Activated CD4-positive, alpha-beta T cell treated with anti-CD3 and anti-CD28 coated beads for 1 hour (primary cell): Measurements from ENCODE around the gene NRL.

Source experiments
- DNase-seq: peaks from one replicate; pipeline ENCODE4 v3.0.0-alpha.2; 2020

NRL gene

DNA sequence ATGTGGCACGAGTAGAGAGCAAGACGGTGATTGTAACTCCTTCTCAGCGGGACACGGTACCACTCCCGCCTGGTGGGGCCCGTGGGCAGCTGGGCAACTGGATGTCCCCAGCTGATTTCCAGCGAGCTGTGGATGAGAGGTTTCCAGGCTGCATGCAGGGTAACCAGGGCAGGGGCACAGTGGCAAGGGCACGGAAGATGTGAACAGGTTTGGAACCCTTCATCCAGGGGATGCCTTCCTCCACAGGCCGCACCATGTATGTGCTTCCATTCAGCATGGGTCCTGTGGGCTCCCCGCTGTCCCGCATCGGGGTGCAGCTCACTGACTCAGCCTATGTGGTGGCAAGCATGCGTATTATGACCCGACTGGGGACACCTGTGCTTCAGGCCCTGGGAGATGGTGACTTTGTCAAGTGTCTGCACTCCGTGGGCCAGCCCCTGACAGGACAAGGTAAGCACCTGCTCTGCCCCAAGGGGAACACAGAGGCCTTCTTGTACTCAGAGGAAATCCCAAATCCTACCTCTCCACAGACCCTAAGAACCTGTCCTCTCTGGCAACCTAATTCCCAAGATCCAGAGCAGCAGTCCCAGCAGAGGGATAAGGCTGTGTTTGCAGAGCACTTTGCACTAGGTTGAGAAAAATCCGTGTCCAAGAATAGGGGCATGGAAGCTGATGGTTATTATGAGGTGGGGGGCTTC is 16.4 kb downstream of the NRL start:
- DNase-seq = no peak

DNA sequence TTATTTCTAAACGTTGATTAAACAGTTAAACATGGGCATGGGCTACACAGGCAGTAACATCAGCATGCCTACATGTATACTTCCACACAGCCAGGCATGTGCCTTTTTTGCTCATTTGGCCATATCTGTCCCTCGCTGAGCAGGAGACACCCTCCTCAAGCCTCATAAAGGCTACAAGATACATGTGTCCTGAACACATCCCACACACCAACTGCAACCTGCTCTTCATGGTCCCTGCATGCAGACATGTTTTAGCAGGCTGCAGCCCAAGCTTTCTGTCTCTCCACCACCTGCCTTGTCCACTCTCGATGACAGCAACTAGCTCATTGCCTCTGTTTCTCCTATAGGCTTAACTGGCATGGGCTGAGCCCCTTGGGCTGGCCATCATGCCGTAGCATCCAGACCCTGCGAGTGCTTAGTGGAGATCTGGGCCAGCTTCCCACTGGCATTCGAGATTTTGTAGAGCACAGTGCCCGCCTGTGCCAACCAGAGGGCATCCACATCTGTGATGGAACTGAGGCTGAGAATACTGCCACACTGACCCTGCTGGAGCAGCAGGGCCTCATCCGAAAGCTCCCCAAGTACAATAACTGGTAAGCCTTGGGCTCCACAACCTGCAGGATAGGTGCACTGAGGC is 18.1 kb downstream of the NRL start:
- no peak for DNase-seq

DNA sequence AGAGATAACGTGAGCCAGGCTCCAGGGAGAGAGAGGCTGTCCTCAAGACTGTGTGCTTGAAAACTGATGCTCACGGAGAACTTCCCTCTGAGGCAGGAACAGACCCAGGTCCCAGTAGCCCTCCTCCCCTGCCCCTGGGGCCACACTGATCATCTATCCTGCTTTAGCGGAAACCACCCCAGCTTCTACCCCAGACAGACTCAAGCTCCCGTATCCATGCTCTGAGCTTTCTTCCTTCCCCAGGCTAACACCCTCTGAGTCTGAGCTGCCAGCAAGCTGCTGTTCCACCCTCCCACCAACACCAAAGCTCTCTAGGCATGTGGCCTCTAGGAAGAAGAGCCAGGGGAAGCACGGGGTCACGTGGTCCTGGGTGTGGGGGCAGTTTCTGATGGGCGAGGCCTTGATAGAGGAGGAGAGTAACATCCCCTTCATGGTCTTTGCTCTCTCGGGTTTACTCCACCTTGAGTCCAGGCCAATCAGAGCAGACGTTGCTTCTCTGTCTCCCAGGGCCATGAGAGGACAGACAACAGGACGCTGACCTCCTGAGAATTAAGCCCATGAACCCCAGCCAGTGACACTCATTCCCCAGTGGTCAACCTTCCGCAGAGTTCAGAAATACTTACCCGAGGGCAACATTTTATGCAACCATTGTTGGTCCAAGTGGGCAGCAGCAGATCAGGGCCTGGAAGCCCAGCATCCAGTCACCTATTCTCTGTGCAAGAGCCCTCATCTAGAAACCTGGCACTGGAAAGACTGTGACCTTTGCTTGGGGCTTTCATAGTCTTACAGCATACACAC is 19.3 kb downstream of the NRL start:
- DNase-seq = no peak

DNA sequence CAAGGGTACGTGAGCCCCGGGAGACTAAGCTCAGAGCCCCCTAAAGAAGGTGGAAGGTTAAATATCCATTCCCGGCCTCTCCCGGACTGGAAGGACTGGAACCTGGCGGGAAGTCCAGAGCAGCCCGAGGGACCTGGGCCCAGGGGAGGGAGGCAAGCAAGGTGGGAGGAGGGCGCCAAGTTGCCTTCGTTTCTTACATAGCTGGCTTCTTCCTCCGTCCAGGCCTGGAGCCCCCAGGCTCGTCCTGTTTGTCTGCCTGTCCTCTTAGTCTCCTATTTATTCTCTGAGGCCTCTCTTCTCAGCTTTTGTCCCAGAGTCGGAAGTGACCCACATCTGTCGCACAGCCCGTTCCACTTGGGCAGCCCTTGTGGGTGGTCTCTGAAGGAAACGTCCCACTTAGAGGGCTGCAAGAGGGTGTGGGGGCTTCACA is 19.9 kb downstream of the NRL start:
- no peak for DNase-seq

- DNase-seq = peak; percentile 68
Observed at GRCh38 chr14:24093901-24094840, 20.6 kb downstream of the NRL start, which contains the start of gene PCK2. TSS of gene PCK2 (plus strand) at chr14:24094311. CDS start at chr14:24094406, 95 bp downstream.

DNA sequence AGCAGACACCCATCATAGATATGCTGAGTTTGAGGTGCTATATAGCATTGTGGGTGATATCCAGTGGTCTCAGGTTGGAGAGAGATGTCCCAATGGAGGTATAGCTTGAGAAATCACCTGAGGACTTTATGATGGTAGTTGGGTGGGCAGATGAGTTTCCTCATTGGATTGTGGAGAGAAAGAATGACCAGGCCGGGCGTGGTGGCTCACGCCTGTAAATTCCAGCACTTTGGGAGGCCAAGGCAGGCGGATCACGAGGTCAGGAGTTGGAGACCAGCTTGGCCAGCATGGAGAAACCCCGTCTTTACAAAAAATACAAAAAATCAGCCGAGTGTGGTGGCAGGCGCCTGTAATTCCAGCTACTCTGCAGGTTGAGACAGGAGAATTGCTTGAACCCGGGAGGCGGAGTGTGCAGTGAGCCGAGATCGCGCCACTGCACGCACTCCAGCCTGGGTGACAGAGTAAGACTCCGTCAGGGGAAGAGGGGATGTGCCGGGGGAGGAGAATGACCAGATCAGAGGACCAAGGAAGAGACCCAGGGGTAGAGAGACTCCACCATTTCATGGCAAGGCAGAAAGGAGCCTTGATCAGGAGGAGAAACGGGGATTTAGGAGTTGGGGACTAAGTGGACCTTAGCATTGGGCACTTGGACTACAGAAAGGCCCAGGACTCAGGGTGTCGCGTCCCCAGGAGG is 21.4 kb downstream of the NRL start:
- no peak for DNase-seq

DNA sequence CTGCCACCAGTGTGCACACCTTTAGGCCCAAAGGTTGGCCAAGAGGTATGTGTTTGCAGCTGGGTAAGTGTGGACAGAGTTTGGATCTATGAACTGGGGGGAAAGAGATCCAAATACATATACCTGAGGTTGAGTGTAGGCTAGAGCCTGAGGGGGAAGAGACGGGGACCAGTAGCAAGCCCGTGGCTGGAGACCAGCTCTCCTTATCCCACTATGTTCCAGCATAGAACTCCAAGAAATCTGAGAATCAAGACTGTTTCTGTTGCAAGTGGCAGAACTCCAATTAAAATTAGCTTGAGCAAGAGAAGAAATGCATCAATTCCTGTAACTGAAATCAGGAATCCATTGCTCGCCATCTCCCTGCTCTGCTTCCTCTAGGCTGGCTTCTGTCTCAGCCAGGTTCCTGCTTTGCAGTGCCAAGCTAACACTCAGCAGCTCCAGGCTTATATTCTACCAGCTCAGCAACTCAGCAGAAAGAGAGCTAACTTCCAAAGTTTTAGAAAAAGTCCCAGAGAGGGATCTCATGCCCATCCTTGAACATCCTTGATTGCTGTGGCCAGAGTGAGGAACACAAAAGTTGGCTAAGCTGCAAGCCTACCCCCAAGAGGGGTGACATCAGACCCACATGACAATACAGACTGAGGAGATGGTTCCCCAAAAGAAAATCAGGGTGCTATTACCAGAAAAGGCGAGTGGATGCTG is 22.1 kb downstream of the NRL start:
- DNase-seq = no peak

DNA sequence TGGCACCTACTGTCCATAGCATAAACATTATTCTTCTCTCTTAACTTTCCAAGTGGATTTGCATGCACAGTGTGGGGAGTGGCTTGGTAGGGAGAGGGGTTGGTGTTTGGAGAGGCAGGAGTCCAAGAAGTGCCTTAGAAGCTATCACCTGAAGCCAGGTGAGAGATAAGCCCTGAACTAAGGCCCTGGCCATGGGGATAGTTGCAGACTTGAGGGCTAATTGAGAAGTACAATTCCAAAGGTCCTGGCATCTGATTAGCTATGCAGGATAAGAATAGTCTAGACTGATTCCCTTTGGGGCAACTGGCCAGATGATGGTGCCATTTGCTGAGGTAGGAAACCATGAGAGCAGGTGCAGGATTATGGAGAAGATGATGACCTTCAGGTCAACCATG is 22.6 kb downstream of the NRL start:
- DNase-seq = no peak

- DNase-seq = no peak
Observed at GRCh38 chr14:24089890-24090289, 24.9 kb downstream of the NRL start.

DNA sequence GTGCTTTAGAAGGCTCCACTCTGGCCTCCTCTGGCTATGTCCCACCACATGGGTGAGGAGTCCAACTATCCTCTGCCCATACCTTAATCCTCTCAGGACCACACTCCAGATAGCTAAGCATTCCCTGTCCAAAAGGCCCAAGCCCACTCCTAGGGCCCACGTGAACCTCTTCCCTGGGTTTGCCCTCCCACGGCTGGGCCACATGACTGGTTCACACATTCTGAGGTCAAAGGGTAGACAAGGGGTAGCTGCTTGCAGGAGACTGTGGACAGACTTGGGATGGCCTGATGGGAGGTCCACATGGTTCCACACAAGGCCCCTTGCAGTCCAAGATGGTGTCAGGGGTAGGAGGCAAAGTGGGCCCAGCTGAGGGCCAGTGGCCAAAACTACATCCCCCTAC is 26.7 kb downstream of the NRL start:
- no peak for DNase-seq

- no peak for DNase-seq
Observed at GRCh38 chr14:24087004-24087403, 27.7 kb downstream of the NRL start.

DNA sequence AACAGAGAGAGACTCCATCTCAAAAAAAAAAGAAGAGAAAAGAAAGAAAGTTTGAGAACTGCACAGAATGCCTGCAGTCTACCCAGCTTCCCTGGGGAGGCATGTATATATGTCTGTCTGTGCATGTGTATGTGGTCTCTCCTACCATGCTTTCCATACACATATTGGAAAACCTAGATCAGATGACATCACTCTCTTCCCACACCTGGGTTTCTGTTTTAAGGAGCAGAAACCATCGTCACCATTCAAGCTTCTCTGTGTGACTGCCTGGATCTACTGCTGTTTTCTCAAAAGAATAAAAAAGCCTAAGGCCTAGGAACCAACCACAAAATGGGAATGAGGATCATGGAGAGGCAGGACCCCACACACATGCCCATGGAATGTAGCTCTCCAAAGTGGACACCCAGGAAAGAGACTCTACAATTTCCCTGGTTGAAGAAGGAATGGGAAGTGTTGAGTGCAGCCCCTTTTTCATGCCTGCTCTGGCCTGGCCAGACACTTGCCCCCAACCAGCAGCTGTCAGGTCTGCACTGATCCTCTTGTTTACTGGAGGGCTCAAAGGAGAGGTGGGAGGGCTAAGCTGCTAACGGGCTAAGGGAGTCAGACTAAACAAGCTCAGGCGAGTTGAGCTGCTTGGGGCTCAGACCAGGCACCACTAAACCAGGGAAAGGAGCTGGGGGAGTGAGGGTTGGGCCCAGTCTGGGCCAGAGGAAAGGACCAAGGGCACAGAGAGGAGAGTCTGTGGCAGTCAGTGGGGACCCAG is 28.4 kb downstream of the NRL start:
- DNase-seq = no peak

GRCh38 chr14:24085215-24085614 is 29.5 kb downstream of the NRL start:
- DNase-seq = no peak

DNA sequence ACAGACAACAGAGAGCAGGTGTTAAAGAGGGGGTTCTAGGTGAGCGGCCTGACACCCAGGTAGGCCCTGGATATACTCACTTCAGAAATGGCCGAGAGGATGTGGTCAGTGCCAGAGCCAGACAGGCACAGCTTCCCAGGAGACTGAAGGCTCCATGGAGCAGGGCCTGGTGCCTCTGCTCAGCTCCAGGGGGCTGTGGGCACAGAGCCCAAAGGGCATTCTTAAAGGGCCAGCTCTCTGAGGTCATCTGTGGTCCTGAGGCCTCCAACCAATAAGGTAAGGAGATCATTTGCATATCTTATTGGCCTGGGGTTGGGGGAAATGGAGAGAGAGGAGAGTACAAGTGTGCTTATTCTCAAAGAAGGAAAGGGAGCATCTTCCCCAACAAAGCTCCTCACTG is 30.3 kb downstream of the NRL start:
- no peak for DNase-seq

- DNase-seq = no peak
Observed at GRCh38 chr14:24083462-24083861, 31.3 kb downstream of the NRL start.

- no peak for DNase-seq
Observed at GRCh38 chr14:24082411-24083080, 32.2 kb downstream of the NRL start.

DNA sequence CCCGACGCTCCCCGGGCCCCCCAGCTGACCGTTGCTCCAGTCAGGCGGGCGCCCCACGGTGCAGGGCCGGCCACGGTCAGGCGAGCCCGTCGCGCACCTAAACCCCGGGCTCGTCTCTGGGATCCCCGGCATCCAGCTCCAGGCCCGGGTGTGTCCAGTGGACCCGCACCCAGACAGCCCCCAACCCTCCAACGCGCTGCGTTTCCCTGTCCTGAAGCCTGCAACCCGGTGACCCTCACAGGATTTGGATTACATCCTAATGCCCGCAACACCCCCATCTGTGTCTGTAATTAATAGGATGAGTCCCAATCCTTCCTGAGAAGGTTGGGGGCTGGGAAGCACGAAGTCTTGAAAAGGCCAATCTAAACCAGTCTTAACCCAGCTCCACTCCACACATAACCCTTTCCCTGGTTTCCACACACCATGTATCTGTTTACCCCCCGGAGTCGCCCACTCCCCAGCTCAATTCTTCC is 33.0 kb downstream of the NRL start:
- no peak for DNase-seq

GRCh38 chr14:24080888-24081738 is 33.6 kb downstream of the NRL start:
- peak; percentile 45 for DNase-seq

DNA sequence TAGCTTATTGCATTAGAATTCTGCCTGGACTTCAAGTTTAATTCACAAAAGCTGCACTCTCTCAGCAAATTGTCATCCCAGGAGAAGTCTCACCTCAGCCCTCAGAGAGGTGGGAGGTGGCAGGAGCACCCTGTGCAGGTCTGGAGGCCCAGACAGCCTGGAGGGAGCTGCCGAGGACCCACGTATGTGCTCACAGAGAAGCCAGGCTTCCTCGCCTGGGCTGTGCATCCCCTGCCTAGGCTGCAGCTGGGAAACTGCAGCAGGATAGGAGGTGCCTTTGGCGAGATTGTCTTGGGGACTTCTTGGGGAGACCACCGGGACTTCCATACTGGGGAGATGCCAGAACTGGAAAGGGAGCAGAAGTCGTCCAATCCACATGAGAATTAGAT is 34.6 kb downstream of the NRL start:
- DNase-seq = no peak
